Measurements from ENCODE around the gene SIRT4.
"Not testable (repeated sequence)": the region's sequence is repeated elsewhere in the genome, so short reads cannot be mapped to it uniquely, and the experiment has no call there.

The SIRT4 gene

GRCh38 chr12:120301962-120302815 is at the start of gene SIRT4:
Gene SIRT4, plus strand, starts transcription at chr12:120302321. Its CDS starts 1,241 bp downstream, at chr12:120303562.
- H3K4me3 ChIP-seq (ENCODE audit: low read depth, low read length) = peak within 1 kb of the TSS; percentile 89

- not testable (repeated sequence) for H3K4me3 ChIP-seq (ENCODE audit: low read depth, low read length)
Measured at GRCh38 chr12:120253313-120253712, 48.8 kb upstream of the SIRT4 start.

GRCh38 chr12:120254809-120255208 is 47.3 kb upstream of the SIRT4 start:
- H3K4me3 ChIP-seq (ENCODE audit: low read depth, low read length) = no peak overlapping the region

GRCh38 chr12:120257041-120257821 is 44.9 kb upstream of the SIRT4 start:
- no peak overlapping the region for H3K4me3 ChIP-seq (ENCODE audit: low read depth, low read length)

- no peak overlapping the region for H3K4me3 ChIP-seq (ENCODE audit: low read depth, low read length)
Measured at GRCh38 chr12:120258323-120258896, 43.7 kb upstream of the SIRT4 start.

GRCh38 chr12:120259418-120260202 is 42.5 kb upstream of the SIRT4 start:
- H3K4me3 ChIP-seq (ENCODE audit: low read depth, low read length) = no peak overlapping the region

- no peak overlapping the region for H3K4me3 ChIP-seq (ENCODE audit: low read depth, low read length)
Measured at GRCh38 chr12:120260607-120261006, 41.5 kb upstream of the SIRT4 start.

- H3K4me3 ChIP-seq (ENCODE audit: low read depth, low read length) = no peak overlapping the region
Measured at GRCh38 chr12:120261951-120262851, 39.9 kb upstream of the SIRT4 start.

- H3K4me3 ChIP-seq (ENCODE audit: low read depth, low read length) = no peak overlapping the region
Measured at GRCh38 chr12:120262852-120263747, 39.0 kb upstream of the SIRT4 start.

GRCh38 chr12:120263748-120264085 is 38.4 kb upstream of the SIRT4 start:
- H3K4me3 ChIP-seq (ENCODE audit: low read depth, low read length) = no peak overlapping the region

- peak overlapping the region; percentile 79 for H3K4me3 ChIP-seq (ENCODE audit: low read depth, low read length)
Measured at GRCh38 chr12:120264086-120264903, 37.8 kb upstream of the SIRT4 start.

GRCh38 chr12:120264904-120265472 is 37.1 kb upstream of the SIRT4 start:
- peak overlapping the region; percentile 79 for H3K4me3 ChIP-seq (ENCODE audit: low read depth, low read length)

- H3K4me3 ChIP-seq (ENCODE audit: low read depth, low read length) = peak within 1 kb of the TSS; percentile 79
Measured at GRCh38 chr12:120265473-120266179, 36.5 kb upstream of the SIRT4 start, which contains the start of gene PXN. Gene PXN, minus strand, starts transcription at chr12:120265730. Its CDS starts 101 bp downstream, at chr12:120265629.

- H3K4me3 ChIP-seq (ENCODE audit: low read depth, low read length) = no peak overlapping the region
Measured at GRCh38 chr12:120266180-120266870, 35.8 kb upstream of the SIRT4 start.

GRCh38 chr12:120267736-120268135 is 34.4 kb upstream of the SIRT4 start:
- H3K4me3 ChIP-seq (ENCODE audit: low read depth, low read length) = no peak overlapping the region

GRCh38 chr12:120276734-120277133 is 25.4 kb upstream of the SIRT4 start:
- H3K4me3 ChIP-seq (ENCODE audit: low read depth, low read length) = no peak overlapping the region

All from iPS-11a (cell line).